HG03469 (cell line): Measurements from ENCODE around the gene OR5A2.
"Not testable (repeated sequence)": the region's sequence is repeated elsewhere in the genome, so short reads cannot be mapped to it uniquely, and the experiment has no call there.

Experiments
- ATAC-seq: cut with Tn5 transposase; IDR thresholded peaks from one replicate; pipeline ENCODE4 v1.9.1; 2021; ENCODE audit warnings: mild to moderate bottlenecking, moderate library complexity, moderate number of reproducible peaks; ENCODE audit not compliant: unreplicated experiment

The OR5A2 gene

DNA sequence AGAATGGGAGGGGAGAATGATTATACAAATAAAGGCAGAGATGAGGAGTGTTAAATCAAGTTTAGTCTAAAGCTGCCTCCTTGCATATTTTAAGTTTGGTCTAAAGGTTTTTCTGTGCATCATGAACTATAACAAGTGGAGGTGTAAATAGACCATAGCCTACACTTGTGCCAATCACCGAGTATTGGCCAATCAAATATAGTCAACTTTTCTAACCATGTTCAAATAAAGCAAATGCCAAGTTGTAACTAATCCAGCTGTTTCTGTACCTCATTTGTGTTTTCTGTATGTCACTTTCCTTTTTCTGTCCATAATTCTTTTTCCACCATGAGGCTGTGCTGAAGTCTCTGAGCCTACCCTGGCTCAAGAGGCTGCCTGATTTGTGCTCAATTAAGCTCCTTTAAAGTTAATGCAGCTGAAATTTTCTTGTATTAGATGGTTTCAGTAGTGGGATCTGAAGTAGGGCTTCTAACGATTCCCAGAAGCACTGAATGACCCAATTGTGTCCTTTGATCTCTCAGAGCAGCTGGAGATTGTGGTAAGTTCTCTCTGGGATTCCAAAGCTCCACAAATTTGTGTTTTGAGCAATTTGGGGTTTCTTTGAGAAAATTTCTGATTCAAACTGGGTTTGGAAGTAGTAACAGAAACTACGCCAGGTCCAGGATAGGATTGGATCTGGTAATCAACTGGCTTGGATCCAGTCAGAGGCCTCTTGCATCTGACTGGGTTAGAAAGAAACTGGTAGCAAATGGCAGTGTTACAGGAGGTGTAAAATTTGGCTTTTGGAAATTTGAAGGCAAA lies 25.6 kb downstream of the OR5A2 start:
- ATAC-seq, result no peak

DNA sequence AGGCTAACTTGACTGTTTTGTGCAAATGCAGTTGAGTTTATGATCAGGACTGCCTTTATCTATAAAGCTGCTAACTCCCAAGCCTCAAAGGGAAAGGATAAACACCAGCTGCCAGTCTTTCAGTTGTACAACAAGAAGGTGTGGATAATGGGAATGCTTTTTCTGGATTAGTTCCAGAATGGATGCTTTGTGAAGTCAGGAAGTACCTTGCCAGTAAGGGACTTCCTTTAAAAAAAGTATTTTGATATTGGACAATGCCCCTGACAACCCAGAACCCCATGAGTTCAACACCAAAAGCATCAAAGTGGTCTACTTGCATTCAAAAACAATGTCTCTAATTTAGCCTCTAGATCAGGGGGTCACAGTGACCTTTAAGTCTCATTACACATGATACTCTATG lies 32.0 kb downstream of the OR5A2 start:
- ATAC-seq, result no peak

DNA sequence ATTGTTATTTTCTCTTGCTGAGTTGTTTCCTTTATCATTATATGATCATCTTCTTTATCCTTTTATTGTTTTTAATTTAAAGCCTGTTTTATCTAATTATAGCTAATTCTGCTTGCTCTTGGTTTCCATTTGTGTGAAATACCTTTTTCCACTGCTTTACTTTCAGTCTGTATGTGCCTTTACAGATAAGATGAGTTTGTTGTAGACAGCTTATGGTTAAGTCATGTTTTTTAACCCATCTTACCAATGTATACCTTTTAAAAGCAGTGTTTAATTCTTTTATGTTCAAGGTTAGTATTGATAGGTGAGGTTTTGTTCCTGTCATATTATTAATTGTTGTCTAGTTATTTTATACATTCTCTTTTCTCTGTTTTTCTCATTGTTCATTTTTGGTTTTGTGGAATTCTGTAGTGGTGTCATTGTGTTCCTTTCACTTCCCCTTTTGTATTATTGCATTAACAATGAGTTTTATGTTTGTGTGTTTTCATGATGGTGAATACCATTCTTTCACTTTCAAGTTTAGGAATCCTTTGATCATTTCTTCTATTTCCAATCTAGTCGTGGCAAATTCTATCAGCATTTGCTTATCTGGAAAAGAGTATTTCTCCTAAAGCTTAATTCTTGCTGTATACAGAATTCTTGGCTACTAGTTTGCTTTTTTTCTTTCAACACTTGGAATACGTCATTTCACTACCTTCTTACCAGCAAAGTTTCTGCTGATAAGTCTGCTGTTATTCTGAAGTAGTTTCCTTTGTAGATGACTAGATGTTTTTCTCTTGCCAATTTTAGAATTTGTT lies 45.8 kb downstream of the OR5A2 start:
- ATAC-seq, result peak; percentile 96

DNA sequence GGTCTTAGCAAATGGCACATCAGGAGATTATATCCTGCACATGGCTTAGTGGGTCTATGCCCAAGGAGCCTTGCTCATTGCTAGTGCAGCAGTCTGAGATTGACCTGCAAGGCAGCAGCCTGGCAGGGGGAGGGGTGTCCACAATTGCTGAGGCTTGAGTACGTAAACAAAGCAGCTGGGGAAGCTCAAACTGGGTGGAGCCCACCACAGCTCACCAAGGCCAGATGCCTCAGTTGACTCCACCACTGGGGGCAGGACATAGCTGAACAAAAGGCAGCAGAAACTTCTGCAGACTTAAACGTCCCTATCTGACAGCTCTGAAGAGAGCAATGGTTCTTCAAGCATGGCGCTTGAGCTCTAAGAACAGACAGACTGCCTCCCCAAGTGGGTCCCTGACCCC lies 53.9 kb downstream of the OR5A2 start:
- ATAC-seq, result not testable (repeated sequence)

DNA sequence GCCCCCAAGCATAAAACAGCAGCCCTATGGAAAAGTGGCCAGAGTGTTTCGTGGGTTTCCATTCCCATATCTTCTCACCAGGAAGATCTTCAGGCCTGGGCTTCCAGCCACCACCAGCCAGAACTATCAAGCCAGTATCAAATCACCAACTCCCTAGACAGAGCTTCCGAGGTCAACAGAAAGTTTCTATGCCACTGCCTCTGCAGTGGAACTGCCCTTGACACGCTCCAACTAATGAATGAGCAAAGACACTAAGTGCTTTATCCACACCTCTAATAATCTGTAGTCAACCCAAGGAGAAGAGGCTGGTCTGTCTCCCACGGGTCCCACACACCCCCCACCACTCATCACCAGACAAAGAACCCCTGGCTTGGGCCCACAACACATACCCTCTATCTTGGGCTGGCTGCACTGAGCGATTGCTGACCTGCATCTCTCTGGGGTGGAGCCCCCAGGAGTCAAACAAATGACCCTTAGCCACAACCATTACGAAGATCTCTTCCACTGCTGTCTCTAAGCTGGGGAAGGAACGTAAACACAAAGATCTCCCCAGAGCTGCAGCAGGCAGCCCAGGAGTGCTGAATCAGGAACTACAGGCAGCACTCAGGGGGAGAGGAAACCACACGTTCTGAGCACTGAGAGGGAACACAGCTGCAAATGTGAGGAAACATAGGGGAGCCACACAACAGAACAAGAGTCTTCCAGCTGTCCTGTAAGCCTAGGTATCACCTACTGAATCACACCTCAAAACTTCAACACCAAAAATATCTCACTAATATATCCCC lies 57.8 kb downstream of the OR5A2 start:
- ATAC-seq, result no peak
